Right cardiac atrium (tissue), 5 donors: ENCODE data around the gene SHANK1. TPM values are rescaled to one million over a fixed set of nuclear protein-coding genes. Genes with fewer than 3 reads are reported as not detected.
A peak's percentile ranks its signal among the peaks of the same experiment; 100 is the strongest.

ENCODE experiments used
- ATAC-seq, 2 donors: fragments of 200-7000 bp; cut with Tn5 transposase; one replicate each; pipeline versions ENCODE4 v1.8.0 to v1.9.1; 2020; ENCODE audit warnings: moderate library complexity in 2 of 2, mild to moderate bottlenecking in 1 of 2
- DNase-seq, 3 donors: peaks; one replicate each; pipeline ENCODE4 v3.0.0-alpha.2; 2020
- H3K27ac ChIP-seq: one replicate; pipeline ENCODE4 v1.5.1; 2013; ENCODE audit warnings: mild to moderate bottlenecking, low read length, control low read depth, moderate library complexity
- H3K27me3 ChIP-seq: one replicate; pipeline ENCODE4 v1.6.1; 2013; ENCODE audit not compliant: control insufficient read depth, insufficient read depth
- H3K4me1 ChIP-seq: one replicate; pipeline ENCODE4 v1.6.1; 2013; ENCODE audit warnings: low read length; ENCODE audit not compliant: control insufficient read depth, insufficient read depth
- H3K4me3 ChIP-seq: one replicate; pipeline ENCODE4 v1.5.1; 2013; ENCODE audit warnings: low read length, control low read depth
- H3K9me3 ChIP-seq: one replicate; pipeline ENCODE4 v1.6.1; 2013; ENCODE audit warnings: low read length; ENCODE audit not compliant: control insufficient read depth
- WGBS: extraction: QIAGEN DNeasy Blood & Tissue Kit; methylation state at CpG from one replicate; pipeline ENCODE4 v1.1.7; 2013; 5-methylcytosine and 5-hydroxymethylcytosine counted together
- intact Hi-C, 4 donors: fragments of 100-400 bp; cut with DNase I; formaldehyde crosslinking; loops; one replicate each; pipeline versions ENCODE4 v1.11.0 to v1.14.0; 2022 to 2023
- polyA plus RNA-seq: library from polyadenylated mRNA; stranded (reverse); fragments of 200-250 nt; gene quantifications from one replicate; pipeline ENCODE4 v1.2.3, GENCODE V29; 2013
- total RNA-seq, 4 donors: library from RNA; stranded (reverse); fragmentation: NEBNext Ultra II Directional; extraction: Animal tissue kit (Norgen Biotek cat#: 25700); gene quantifications; one replicate each; pipeline ENCODE4 v1.2.1, GENCODE V29; 2021
- donor health status: healthy with polysubstance abuse.
- donor health status: DM: no; HTN: yes; CAD: no.
- donor health status: DM: no; HTN: no; CAD: no.
- donor health status: DM: no; HTN: yes; CAD: no; lungs with severe emphysema.
- donor health status: DM: yes; HTN: yes; CAD: no.

Gene SHANK1
- total and polyA plus RNA-seq, 5 donors = 0.09 to 1.9 (median 0.56) TPM

GRCh38 chr19:50677636-50678035 lies 42.0 kb downstream of the SHANK1 start:
- WGBS = 57% methylated on average over 5 of the region's 5 CpGs

GRCh38 chr19:50676625-50677197 lies 42.9 kb downstream of the SHANK1 start:
- 68% methylated on average over 1 of the region's 1 CpG for WGBS
- H3K4me1 ChIP-seq = no peaks in the 10 kb centered on the region
- H3K27ac ChIP-seq = no peak overlapping the region
- H3K4me3 ChIP-seq = no peak overlapping the region
- DNase-seq (no peak), ATAC-seq (no peak)
- no peaks in the 10 kb centered on the region for H3K27me3 ChIP-seq
- no peaks in the 10 kb centered on the region for H3K9me3 ChIP-seq
- intact Hi-C loops = no loop called here

More at GRCh38 chr19:50677636-50678035, 42.0 kb downstream of the SHANK1 start:
- H3K27me3 ChIP-seq = no peaks in the 10 kb centered on the region
- H3K9me3 ChIP-seq = no peaks in the 10 kb centered on the region
- intact Hi-C loops = no loop called here
- ATAC-seq (no peak), DNase-seq (no peak)
- H3K27ac ChIP-seq = no peak overlapping the region
- H3K4me1 ChIP-seq = no peaks in the 10 kb centered on the region
- no peak overlapping the region for H3K4me3 ChIP-seq

- intact Hi-C loops = no loop called here
- Histone ChIP-seq H3K9me3 (no peaks in the 10 kb centered on the region), H3K4me3 (no peak overlapping the region), H3K27me3 (no peaks in the 10 kb centered on the region), H3K4me1 (no peaks in the 10 kb centered on the region), H3K27ac (no peak overlapping the region)
- 28% methylated on average over 15 of the region's 15 CpGs for WGBS
- peak in 1 of 2 donors; percentile 25 for ATAC-seq
- DNase-seq = no peak
These were observed 46.5 kb downstream of the SHANK1 start for GRCh38 chr19:50673118-50673517.

GRCh38 chr19:50670102-50670380 lies 49.6 kb downstream of the SHANK1 start:
- Histone ChIP-seq H3K4me1 (no peaks in the 10 kb centered on the region), H3K4me3 (no peak overlapping the region), H3K9me3 (no peaks in the 10 kb centered on the region), H3K27ac (no peak overlapping the region), H3K27me3 (no peaks in the 10 kb centered on the region)
- WGBS = 39% methylated on average over 5 of the region's 5 CpGs
- intact Hi-C loops = no loop called here
- no peak for ATAC-seq
- no peak for DNase-seq

GRCh38 chr19:50669302-50670101 lies 50.1 kb downstream of the SHANK1 start:
- Histone ChIP-seq H3K4me3 (no peak overlapping the region), H3K27ac (no peak overlapping the region), H3K27me3 (no peaks in the 10 kb centered on the region), H3K4me1 (no peaks in the 10 kb centered on the region), H3K9me3 (no peaks in the 10 kb centered on the region)
- DNase-seq (no peak), ATAC-seq (no peak)
- intact Hi-C loops = no loop called here
- WGBS = 45% methylated on average over 23 of the region's 23 CpGs

GRCh38 chr19:50668879-50669278 lies 50.7 kb downstream of the SHANK1 start:
- H3K27me3 ChIP-seq = no peaks in the 10 kb centered on the region
- no peak overlapping the region for H3K4me3 ChIP-seq
- ATAC-seq (no peak), DNase-seq (no peak)
- no peaks in the 10 kb centered on the region for H3K4me1 ChIP-seq
- no peaks in the 10 kb centered on the region for H3K9me3 ChIP-seq
- H3K27ac ChIP-seq = no peak overlapping the region
- intact Hi-C loops = no loop called here
- WGBS = 39% methylated on average over 20 of the region's 20 CpGs

- intact Hi-C loops = no loop called here
- ATAC-seq = no peak
- no peaks in the 10 kb centered on the region for H3K27me3 ChIP-seq
- no peak overlapping the region for H3K4me3 ChIP-seq
- peak in 1 of 3 donors; percentile 50 for DNase-seq
- H3K27ac ChIP-seq = no peak overlapping the region
- WGBS = 4% methylated on average over 49 of the region's 49 CpGs
- no peaks in the 10 kb centered on the region for H3K9me3 ChIP-seq
- H3K4me1 ChIP-seq = no peaks in the 10 kb centered on the region
These were observed 51.2 kb downstream of the SHANK1 start for GRCh38 chr19:50668416-50668815.

- no peak overlapping the region for H3K27ac ChIP-seq
- no peak overlapping the region for H3K4me3 ChIP-seq
- no peaks in the 10 kb centered on the region for H3K9me3 ChIP-seq
- DNase-seq = no peak
- 2% methylated on average over 57 of the region's 58 CpGs for WGBS
- intact Hi-C loops = no loop called here
- H3K27me3 ChIP-seq = no peaks in the 10 kb centered on the region
- H3K4me1 ChIP-seq = no peaks in the 10 kb centered on the region
- ATAC-seq = no peak
These were observed 51.8 kb downstream of the SHANK1 start for GRCh38 chr19:50667759-50668231.

GRCh38 chr19:50667177-50667758 lies 52.3 kb downstream of the SHANK1 start:
- no peak overlapping the region for H3K4me3 ChIP-seq

GRCh38 chr19:50666346-50667176 lies 53.0 kb downstream of the SHANK1 start:
- Histone ChIP-seq H3K4me1 (no peaks in the 10 kb centered on the region), H3K27me3 (no peaks in the 10 kb centered on the region), H3K27ac (no peak overlapping the region), H3K4me3 (no peak overlapping the region), H3K9me3 (no peaks in the 10 kb centered on the region)
- peak in 1 of 2 donors; percentile 27 for ATAC-seq
- no peak for DNase-seq
- intact Hi-C loops = no loop called here
- 16% methylated on average over 47 of the region's 47 CpGs for WGBS

More at GRCh38 chr19:50667177-50667758, 52.3 kb downstream of the SHANK1 start:
- Histone ChIP-seq H3K27me3 (no peaks in the 10 kb centered on the region), H3K27ac (no peak overlapping the region), H3K4me1 (no peaks in the 10 kb centered on the region), H3K9me3 (no peaks in the 10 kb centered on the region)
- intact Hi-C loops = no loop called here
- ATAC-seq (no peak), DNase-seq (no peak)
- 3% methylated on average over 56 of the region's 56 CpGs for WGBS

- H3K4me1 ChIP-seq = no peaks in the 10 kb centered on the region
- H3K9me3 ChIP-seq = no peaks in the 10 kb centered on the region
- no peak overlapping the region for H3K4me3 ChIP-seq
- no peak for DNase-seq
- intact Hi-C loops = no loop called here
- WGBS = 81% methylated on average over 6 of the region's 6 CpGs
- no peak overlapping the region for H3K27ac ChIP-seq
- no peaks in the 10 kb centered on the region for H3K27me3 ChIP-seq
- no peak for ATAC-seq
These were observed 55.4 kb downstream of the SHANK1 start for GRCh38 chr19:50664204-50664603.
